NT2/D1 (cell line): ENCODE measurements around the gene SSR2.

Experiments used
- DNase-seq: peaks from one replicate; pipeline ENCODE4 v3.0.0-alpha.2; 2011; ENCODE audit warnings: low read depth, low spot score
- H3K27me3 ChIP-seq: 2 replicates; pipeline ENCODE4 v1.6.0; 2011; ENCODE audit warnings: mild to moderate bottlenecking; ENCODE audit not compliant: insufficient read length, insufficient read depth
- H3K36me3 ChIP-seq: 2 replicates; pipeline ENCODE4 v1.6.1; 2011; ENCODE audit warnings: mild to moderate bottlenecking, low read length, mixed read lengths; ENCODE audit not compliant: insufficient read depth, insufficient read length
- H3K4me1 ChIP-seq: 2 replicates; pipeline ENCODE4 v1.5.1; 2011; ENCODE audit not compliant: insufficient read depth, insufficient read length
- H3K4me3 ChIP-seq: 2 replicates; pipeline ENCODE4 v1.5.1; 2011; ENCODE audit warnings: low read depth; ENCODE audit not compliant: insufficient read length
- H3K9ac ChIP-seq: 2 replicates; pipeline ENCODE4 v1.6.0; 2011; ENCODE audit warnings: low read depth; ENCODE audit not compliant: insufficient read length
- H3K9me3 ChIP-seq: 2 replicates; pipeline ENCODE4 v1.5.1; 2011; ENCODE audit warnings: mild to moderate bottlenecking, low read length; ENCODE audit not compliant: insufficient read depth
- SUZ12 ChIP-seq: IDR thresholded peaks from 2 replicates; pipeline ENCODE4 v1.6.1; 2011; ENCODE audit not compliant: insufficient read length, insufficient read depth; ENCODE audit errors: extremely low read depth
- YY1 ChIP-seq: IDR thresholded peaks from 2 replicates; pipeline ENCODE4 v1.6.1; 2011; ENCODE audit not compliant: insufficient read length, insufficient read depth
- ZNF274 ChIP-seq: IDR thresholded peaks from 2 replicates; pipeline ENCODE4 v1.6.1; 2011; ENCODE audit warnings: mild to moderate bottlenecking, low read depth, low read length

SSR2 gene

GRCh38 chr1:156002188-156002911 lies 18.4 kb downstream of the SSR2 start:
- TF ChIP-seq YY1 (no peak), ZNF274 (no peak), SUZ12 (no peak)
- no peak overlapping the region for H3K9ac ChIP-seq
- no peaks in the 10 kb centered on the region for H3K27me3 ChIP-seq
- no peak overlapping the region for H3K4me3 ChIP-seq
- no peaks in the 10 kb centered on the region for H3K36me3 ChIP-seq
- H3K4me1 ChIP-seq = peaks cover 11% of the 10 kb centered on the region
- no peaks in the 10 kb centered on the region for H3K9me3 ChIP-seq
- DNase-seq = no peak

DNA sequence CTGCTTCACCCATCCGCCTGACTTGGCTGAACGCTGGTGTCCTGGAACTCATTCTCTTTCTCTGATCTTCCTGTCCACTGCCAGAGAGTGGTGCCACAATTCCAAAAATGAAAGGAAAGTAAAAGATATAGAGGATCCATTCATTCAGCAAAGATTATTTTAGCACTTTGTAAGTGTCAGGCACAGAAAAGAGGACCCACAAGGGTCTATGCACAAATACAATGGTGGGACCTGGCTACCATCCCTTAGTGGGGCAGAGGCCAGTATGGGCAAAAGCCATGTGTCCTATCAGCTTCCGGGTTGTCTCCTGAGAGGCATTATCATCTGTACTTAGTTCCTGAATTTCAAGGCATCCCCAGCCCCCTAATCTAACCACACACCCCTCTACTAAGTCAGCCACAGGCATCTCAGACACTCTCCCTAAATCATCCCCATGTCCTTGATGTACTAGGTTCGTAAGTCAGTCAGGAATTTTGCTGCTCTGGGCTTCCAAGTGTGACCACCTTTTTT lies 19.0 kb downstream of the SSR2 start:
- Histone ChIP-seq H3K36me3 (no peaks in the 10 kb centered on the region), H3K4me3 (no peak overlapping the region), H3K9me3 (no peaks in the 10 kb centered on the region), H3K4me1 (peaks cover 11% of the 10 kb centered on the region), H3K9ac (no peak overlapping the region), H3K27me3 (no peaks in the 10 kb centered on the region)
- TF ChIP-seq SUZ12 (no peak), ZNF274 (no peak), YY1 (no peak)
- DNase-seq = no peak

DNA sequence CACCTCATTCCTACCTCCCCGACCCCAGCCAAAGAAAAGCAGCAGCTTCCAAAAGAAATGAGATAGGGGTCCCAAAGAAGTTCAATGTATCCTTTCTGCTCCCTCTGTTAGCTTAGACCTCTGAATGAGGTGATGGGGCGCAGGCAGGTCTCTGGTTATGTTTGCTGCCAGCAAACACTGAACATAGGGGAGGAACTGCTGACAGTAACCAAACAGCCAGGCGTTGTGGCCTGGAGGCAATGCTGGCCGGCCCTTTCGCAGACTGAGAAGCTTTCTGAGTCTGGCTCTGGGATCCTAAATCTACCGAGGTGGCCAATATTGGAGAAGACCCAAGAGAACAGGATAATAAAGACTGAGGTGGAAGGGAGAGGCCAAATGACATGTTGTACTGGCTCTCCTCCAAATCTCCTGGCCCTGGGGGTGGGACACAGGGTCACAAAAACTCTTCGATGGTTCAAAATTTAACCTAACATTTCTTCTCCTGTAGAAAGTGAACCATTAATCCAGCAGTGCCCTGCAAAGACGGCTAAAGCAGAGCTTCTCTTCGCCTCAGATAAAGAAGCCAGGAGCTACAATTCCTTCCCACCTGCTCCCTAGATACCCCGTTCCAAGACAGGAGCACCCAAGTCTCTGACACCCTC lies 19.6 kb downstream of the SSR2 start:
- TF ChIP-seq YY1 = no peak
- TF ChIP-seq ZNF274 = no peak
- no peak for TF ChIP-seq SUZ12
- no peak overlapping the region for H3K4me3 ChIP-seq
- H3K9me3 ChIP-seq = no peaks in the 10 kb centered on the region
- peaks cover 11% of the 10 kb centered on the region for H3K4me1 ChIP-seq
- no peak for DNase-seq
- H3K36me3 ChIP-seq = no peaks in the 10 kb centered on the region
- H3K27me3 ChIP-seq = no peaks in the 10 kb centered on the region
- no peak overlapping the region for H3K9ac ChIP-seq

DNA sequence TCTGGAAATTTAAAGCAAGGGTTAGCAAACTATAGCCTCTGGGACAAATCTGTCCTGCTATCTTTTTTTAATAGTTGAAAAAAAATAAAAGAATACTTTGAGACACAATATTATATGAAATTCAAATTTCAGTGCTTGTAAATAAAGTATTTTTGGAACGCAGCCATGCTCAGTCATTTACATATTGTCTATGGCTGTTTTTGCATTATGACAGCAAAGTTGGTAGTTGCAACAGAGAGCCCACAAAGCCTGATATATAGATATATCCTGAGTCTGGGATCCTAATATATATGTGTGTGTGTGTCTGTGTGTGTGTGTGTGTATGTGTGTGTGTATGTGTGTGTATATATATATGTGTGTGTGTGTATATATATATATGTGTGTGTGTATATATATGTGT lies 20.8 kb downstream of the SSR2 start:
- no peaks in the 10 kb centered on the region for H3K27me3 ChIP-seq
- TF ChIP-seq YY1 (no peak), SUZ12 (no peak), ZNF274 (no peak)
- no peaks in the 10 kb centered on the region for H3K36me3 ChIP-seq
- peaks cover 11% of the 10 kb centered on the region for H3K4me1 ChIP-seq
- H3K4me3 ChIP-seq = no peak overlapping the region
- no peaks in the 10 kb centered on the region for H3K9me3 ChIP-seq
- no peak for DNase-seq
- no peak overlapping the region for H3K9ac ChIP-seq

GRCh38 chr1:155996166-155996565 lies 24.6 kb downstream of the SSR2 start:
- H3K9ac ChIP-seq = no peak overlapping the region
- no peak for DNase-seq
- peaks cover 2% of the 10 kb centered on the region for H3K4me1 ChIP-seq
- H3K27me3 ChIP-seq = no peaks in the 10 kb centered on the region
- H3K4me3 ChIP-seq = no peak overlapping the region
- TF ChIP-seq YY1 = no peak
- TF ChIP-seq SUZ12 = no peak
- TF ChIP-seq ZNF274 = no peak
- H3K36me3 ChIP-seq = no peaks in the 10 kb centered on the region
- no peaks in the 10 kb centered on the region for H3K9me3 ChIP-seq

- peaks cover 7% of the 10 kb centered on the region for H3K4me1 ChIP-seq
- TF ChIP-seq SUZ12 = no peak
- H3K36me3 ChIP-seq = no peaks in the 10 kb centered on the region
- no peak for DNase-seq
- no peak overlapping the region for H3K4me3 ChIP-seq
- no peak overlapping the region for H3K9ac ChIP-seq
- no peaks in the 10 kb centered on the region for H3K27me3 ChIP-seq
- H3K9me3 ChIP-seq = no peaks in the 10 kb centered on the region
Measured at GRCh38 chr1:155993595-155993994, 27.2 kb downstream of the SSR2 start.

DNA sequence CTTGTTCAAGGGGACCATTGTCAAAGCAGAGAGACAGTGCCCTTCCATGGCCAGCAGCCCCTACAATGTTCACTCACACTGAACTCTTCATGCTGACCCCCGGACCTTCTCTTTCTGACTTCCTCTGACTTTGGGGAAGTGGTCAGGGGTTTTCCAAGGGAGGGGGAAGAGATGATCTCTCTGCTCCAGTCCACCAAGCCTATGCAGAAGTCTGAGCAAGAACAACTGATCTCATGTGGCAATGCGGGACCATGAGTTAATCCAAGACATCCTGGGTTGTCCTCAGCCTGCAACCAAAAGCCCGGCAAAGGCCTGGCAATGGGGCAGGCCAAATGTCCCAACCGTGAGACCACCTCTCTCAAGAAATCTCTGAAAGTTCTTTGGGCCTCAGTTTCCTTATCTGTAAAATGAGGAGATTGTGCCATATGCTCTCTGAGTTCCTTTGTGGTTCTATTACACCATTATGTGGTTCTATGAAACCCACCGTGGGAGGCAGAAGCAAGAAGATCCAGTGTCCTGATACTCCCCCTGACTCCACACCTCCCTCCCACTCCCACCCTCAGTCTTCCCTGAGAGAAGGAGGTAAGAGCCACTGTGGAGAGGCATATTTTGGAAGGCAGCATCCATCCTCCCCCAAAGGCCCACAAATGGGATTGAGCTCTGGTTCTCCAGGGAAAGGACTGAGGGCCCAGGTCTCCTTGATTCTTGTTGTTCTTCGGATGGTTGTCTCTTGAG lies 30.6 kb downstream of the SSR2 start:
- no peak for DNase-seq
- H3K36me3 ChIP-seq = no peaks in the 10 kb centered on the region
- TF ChIP-seq ZNF274 = no peak
- no peak for TF ChIP-seq SUZ12
- TF ChIP-seq YY1 = no peak
- no peak overlapping the region for H3K9ac ChIP-seq
- peaks cover 9% of the 10 kb centered on the region for H3K4me1 ChIP-seq
- H3K9me3 ChIP-seq = no peaks in the 10 kb centered on the region
- H3K27me3 ChIP-seq = no peaks in the 10 kb centered on the region
- H3K4me3 ChIP-seq = no peak overlapping the region
